WTC11 (cell line): ENCODE results near the gene RBM11.

ENCODE experiments used
- ATF1 ChIP-seq: sonication (generic); formaldehyde crosslinking; IDR thresholded peaks from 2 replicates; pipeline ENCODE4 v1.8.1; 2023; ENCODE audit warnings: mild to moderate bottlenecking, moderate library complexity, missing genetic modification reagents
- ATF3 ChIP-seq: sonication (generic); formaldehyde crosslinking; conservative IDR thresholded peaks from 2 replicates; pipeline ENCODE4 v1.8.1; 2022; ENCODE audit warnings: mild to moderate bottlenecking, missing genetic modification reagents
- CBFB ChIP-seq: sonication (generic); formaldehyde crosslinking; IDR thresholded peaks from 2 replicates; pipeline ENCODE4 v1.8.1; 2022; ENCODE audit warnings: mild to moderate bottlenecking, low read depth, missing genetic modification reagents
- CTCF ChIP-seq: fragments of 200-600 bp; IDR thresholded peaks from 2 replicates; pipeline ENCODE4 v1.8.0; 2022; ENCODE audit warnings: antibody characterized with exemption
- ELF4 ChIP-seq: sonication (generic); formaldehyde crosslinking; IDR thresholded peaks from 2 replicates; pipeline ENCODE4 v1.8.1; 2022; ENCODE audit warnings: low read depth, mild to moderate bottlenecking, moderate library complexity, missing genetic modification reagents
- EMX1 ChIP-seq: fragments of 250-450 bp; sonication (Bioruptor Pico); IDR thresholded peaks from 2 replicates; pipeline ENCODE4 v1.8.0; 2021; ENCODE audit warnings: mild to moderate bottlenecking
- FOXJ3 ChIP-seq: sonication (generic); formaldehyde crosslinking; IDR thresholded peaks from 2 replicates; pipeline ENCODE4 v1.9.0; 2021; ENCODE audit warnings: missing genetic modification reagents, mild to moderate bottlenecking, borderline replicate concordance
- MAX ChIP-seq: sonication (generic); formaldehyde crosslinking; IDR thresholded peaks from 2 replicates; pipeline ENCODE4 v1.8.0; 2022; ENCODE audit warnings: mild to moderate bottlenecking, missing genetic modification reagents
- STAT6 ChIP-seq: sonication (generic); formaldehyde crosslinking; conservative IDR thresholded peaks from 2 replicates; pipeline ENCODE4 v1.8.1; 2023; ENCODE audit warnings: mild to moderate bottlenecking, low read depth, missing genetic modification reagents, moderate library complexity
- TEAD1 ChIP-seq: sonication (generic); formaldehyde crosslinking; IDR thresholded peaks from 2 replicates; pipeline ENCODE4 v1.8.0; 2022; ENCODE audit warnings: mild to moderate bottlenecking, missing genetic modification reagents
- TP53 ChIP-seq: sonication (generic); formaldehyde crosslinking; IDR thresholded peaks from 2 replicates; pipeline ENCODE4 v1.8.1; 2023; ENCODE audit warnings: mild to moderate bottlenecking, missing genetic modification reagents
- ZNF138 ChIP-seq: sonication (generic); formaldehyde crosslinking; conservative IDR thresholded peaks from 2 replicates; pipeline ENCODE4 v1.8.1; 2022; ENCODE audit warnings: mild to moderate bottlenecking, moderate library complexity, missing genetic modification reagents

- no peak for TF ChIP-seq ATF3 (CRISPR knock-in tag)
- no peak for TF ChIP-seq CTCF
- TF ChIP-seq TEAD1 (CRISPR knock-in tag) = no peak
- TF ChIP-seq TP53 (CRISPR knock-in tag) = no peak
- no peak for TF ChIP-seq CBFB (CRISPR knock-in tag)
- no peak for TF ChIP-seq EMX1 (CRISPR knock-in tag)
- TF ChIP-seq MAX (CRISPR knock-in tag) = no peak
- no peak for TF ChIP-seq ZNF138
- TF ChIP-seq STAT6 (CRISPR knock-in tag) = no peak
- no peak for TF ChIP-seq ATF1 (CRISPR knock-in tag)
- TF ChIP-seq ELF4 = no peak
- no peak for TF ChIP-seq FOXJ3 (CRISPR knock-in tag)
Observed at GRCh38 chr21:14273736-14274538, 58.0 kb downstream of the RBM11 start.
